H9 (cell line): ENCODE measurements around the gene TMPRSS7. TPM values are rescaled to one million over a fixed set of nuclear protein-coding genes. Genes with fewer than 3 reads are reported as not detected.

Experiments
- DNase-seq: peaks from one replicate; pipeline ENCODE4 v3.0.0-alpha.2; 2017
- H2AFZ ChIP-seq: one replicate; pipeline ENCODE4 v1.6.1; 2013; ENCODE audit warnings: mild to moderate bottlenecking, low read length, control low read depth, moderate library complexity
- H2AK5ac ChIP-seq: 2 replicates; pipeline ENCODE4 v1.6.1; 2013; ENCODE audit warnings: low read length, control low read depth, mixed read lengths; ENCODE audit not compliant: insufficient read length
- H2BK120ac ChIP-seq: one replicate; pipeline ENCODE4 v1.6.1; 2013; ENCODE audit warnings: low read depth, mild to moderate bottlenecking, low read length, control low read depth, inconsistent platforms; ENCODE audit not compliant: poor library complexity, severe bottlenecking
- H2BK12ac ChIP-seq: 2 replicates; pipeline ENCODE4 v1.6.1; 2013; ENCODE audit warnings: low read length, control low read depth, mixed read lengths, low read depth; ENCODE audit not compliant: insufficient read length
- H2BK15ac ChIP-seq: 2 replicates; pipeline ENCODE4 v1.6.1; 2013; ENCODE audit warnings: low read depth, low read length, control low read depth
- H2BK20ac ChIP-seq: one replicate; pipeline ENCODE4 v1.6.1; 2013; ENCODE audit warnings: low read depth, mild to moderate bottlenecking, low read length, control low read depth, inconsistent platforms; ENCODE audit not compliant: poor library complexity, severe bottlenecking
- H2BK5ac ChIP-seq: 2 replicates; pipeline ENCODE4 v1.6.1; 2013; ENCODE audit warnings: low read length, control low read depth, mixed read lengths; ENCODE audit not compliant: insufficient read length
- H3K14ac ChIP-seq: 2 replicates; pipeline ENCODE4 v1.6.1; 2013; ENCODE audit warnings: low read length, control low read depth; ENCODE audit not compliant: insufficient read depth
- H3K18ac ChIP-seq: 2 replicates; pipeline ENCODE4 v1.6.1; 2013; ENCODE audit warnings: low read depth, mild to moderate bottlenecking, mixed read lengths, low read length, control low read depth; ENCODE audit not compliant: insufficient read length
- H3K23ac ChIP-seq: 2 replicates; pipeline ENCODE4 v1.6.1; 2013; ENCODE audit warnings: low read length, control low read depth, mixed read lengths, low read depth; ENCODE audit not compliant: insufficient read length
- H3K23me2 ChIP-seq: 2 replicates; pipeline ENCODE4 v1.6.1; 2013; ENCODE audit warnings: low read depth, mild to moderate bottlenecking, mixed read lengths, low read length, control low read depth; ENCODE audit not compliant: insufficient read length, poor library complexity, severe bottlenecking
- H3K27ac ChIP-seq: 2 replicates; pipeline ENCODE4 v1.5.1; 2013; ENCODE audit warnings: low read length, control low read depth, mixed read lengths, low read depth; ENCODE audit not compliant: insufficient read length
- H3K27me3 ChIP-seq: 2 replicates; pipeline ENCODE4 v1.6.1; 2013; ENCODE audit warnings: low read length, control low read depth, inconsistent platforms; ENCODE audit not compliant: insufficient read depth
- H3K4ac ChIP-seq: 2 replicates; pipeline ENCODE4 v1.6.1; 2013; ENCODE audit warnings: low read depth, mild to moderate bottlenecking, control low read depth, inconsistent platforms, low read length, moderate library complexity
- H3K4me1 ChIP-seq: 2 replicates; pipeline ENCODE4 v1.6.1; 2013; ENCODE audit warnings: low read length, control low read depth, inconsistent platforms; ENCODE audit not compliant: insufficient read depth
- H3K4me2 ChIP-seq: 2 replicates; pipeline ENCODE4 v1.6.1; 2013; ENCODE audit warnings: low read length, control low read depth, mixed read lengths; ENCODE audit not compliant: insufficient read length, insufficient read depth
- H3K56ac ChIP-seq: 2 replicates; pipeline ENCODE4 v1.6.1; 2013; ENCODE audit warnings: low read depth, mild to moderate bottlenecking, mixed read lengths, low read length, control low read depth; ENCODE audit not compliant: insufficient read length
- H3K79me1 ChIP-seq: 2 replicates; pipeline ENCODE4 v1.6.1; 2013; ENCODE audit warnings: low read depth, mild to moderate bottlenecking, moderate library complexity, low read length, control low read depth, inconsistent platforms; ENCODE audit not compliant: insufficient read depth, poor library complexity, severe bottlenecking
- H3K79me2 ChIP-seq: 2 replicates; pipeline ENCODE4 v1.6.1; 2013; ENCODE audit warnings: low read length, control low read depth, inconsistent platforms; ENCODE audit not compliant: insufficient read depth
- H3K9ac ChIP-seq: 2 replicates; pipeline ENCODE4 v1.6.1; 2013; ENCODE audit warnings: low read length, control low read depth, mixed read lengths; ENCODE audit not compliant: insufficient read length; ENCODE audit errors: extremely low read depth
- H3K9me3 ChIP-seq: one replicate; pipeline ENCODE4 v1.6.1; 2013; ENCODE audit warnings: low read depth, low read length, inconsistent platforms; ENCODE audit not compliant: control insufficient read depth
- H3T11ph ChIP-seq: one replicate; pipeline ENCODE4 v1.6.1; 2013; ENCODE audit warnings: mild to moderate bottlenecking, low read length, control low read depth, inconsistent platforms
- H4K20me1 ChIP-seq: one replicate; pipeline ENCODE4 v1.6.1; 2013; ENCODE audit not compliant: control insufficient read depth, insufficient read length, insufficient read depth
- H4K5ac ChIP-seq: 2 replicates; pipeline ENCODE4 v1.6.1; 2013; ENCODE audit warnings: low read depth, mild to moderate bottlenecking, mixed read lengths, low read length, control low read depth; ENCODE audit not compliant: insufficient read length
- H4K8ac ChIP-seq: replicated peaks from 2 replicates; pipeline ENCODE4 v1.6.1; 2013; ENCODE audit warnings: low read length, control low read depth, mixed read lengths, low read depth; ENCODE audit not compliant: insufficient read length
- H4K91ac ChIP-seq: 2 replicates; pipeline ENCODE4 v1.6.1; 2013; ENCODE audit warnings: low read depth, mild to moderate bottlenecking, moderate library complexity, mixed read lengths, low read length, control low read depth; ENCODE audit not compliant: insufficient read length
- H3K27ac Mint-ChIP-seq, 3 experiments: 2 replicates in 2 of 3; 3 replicates in 1 of 3; pipeline ENCODE4 v1.8.0; 2020 to 2021; ENCODE audit warnings: mixed read lengths in 3 of 3, mild to moderate bottlenecking in 1 of 3, moderate library complexity in 1 of 3
- H3K27me3 Mint-ChIP-seq: 2 replicates; pipeline ENCODE4 v1.8.0; 2021; ENCODE audit warnings: low read depth, mild to moderate bottlenecking, moderate library complexity, mixed read lengths
- H3K36me3 Mint-ChIP-seq, 3 experiments: 2 replicates in 2 of 3; 3 replicates in 1 of 3; pipeline ENCODE4 v1.8.0; 2020 to 2021; ENCODE audit warnings: low read depth in 3 of 3, mixed read lengths in 3 of 3; ENCODE audit not compliant: insufficient read depth in 1 of 3
- H3K4me1 Mint-ChIP-seq, 2 experiments: 2 replicates each; pipeline ENCODE4 v1.8.0; 2020; ENCODE audit warnings: mixed read lengths in 2 of 2
- H3K4me3 Mint-ChIP-seq, 2 experiments: 2 replicates in 1 of 2; 3 replicates in 1 of 2; pipeline ENCODE4 v1.8.0; 2020 to 2021; ENCODE audit warnings: mild to moderate bottlenecking in 2 of 2, mixed read lengths in 2 of 2, moderate library complexity in 1 of 2
- H3K9me3 Mint-ChIP-seq, 2 experiments: 2 replicates in 1 of 2; 3 replicates in 1 of 2; pipeline ENCODE4 v1.8.0; 2020; ENCODE audit warnings: mild to moderate bottlenecking in 2 of 2, mixed read lengths in 2 of 2, moderate library complexity in 1 of 2
- CTCF ChIP-seq: fragments of 200-600 bp; sonication (generic); conservative IDR thresholded peaks from 3 replicates; pipeline ENCODE4 v1.8.0; 2021; ENCODE audit warnings: antibody characterized with exemption, mild to moderate bottlenecking
- total RNA-seq: library from RNA; stranded (reverse); gene quantifications from 2 replicates; pipeline ENCODE4 v1.2.1, GENCODE V29; 2021

TMPRSS7 gene
- total RNA-seq, 1 experiment from 2014 or later, result not detected

GRCh38 chr3:112093180-112093522 lies 58.6 kb downstream of the TMPRSS7 start:
- Histone ChIP-seq H4K91ac (no peak overlapping the region), H2BK12ac (no peak overlapping the region), H3K56ac (no peak overlapping the region), H2BK5ac (no peak overlapping the region), H3K79me2 (peaks cover 2% of the 10 kb centered on the region; the same call in 1 of the 2 replicates), H3K4ac (no peak overlapping the region), H3K23ac (no peak overlapping the region), H3K4me2 (no peak overlapping the region), H3K9ac (no peak overlapping the region), H2BK15ac (no peak overlapping the region), H2AK5ac (no peak overlapping the region), H3K18ac (no peak overlapping the region), H2BK120ac (no peak overlapping the region), H3K14ac (no peak overlapping the region), H3K9me3 (no peaks in the 10 kb centered on the region), H4K8ac (no peak overlapping the region), H3K27me3 (no peaks in the 10 kb centered on the region), H3K4me1 (peaks cover 9% of the 10 kb centered on the region), H3K79me1 (no peaks in the 10 kb centered on the region), H2AFZ (no peak overlapping the region), H4K20me1 (no peaks in the 10 kb centered on the region), H4K5ac (no peak overlapping the region), H3K23me2 (no peaks in the 10 kb centered on the region), H3T11ph (no peak overlapping the region), H3K27ac (peak overlapping the region; percentile 80), H2BK20ac (no peak overlapping the region)
- Mint-ChIP-seq H3K9me3 (no peaks in the 10 kb centered on the region), H3K27ac (peak overlapping the region; percentile 70 to 83 (median 73); a peak in 5 of 7 replicates), H3K27me3 (peaks cover 1% of the 10 kb centered on the region; the same call in 1 of the 2 replicates), H3K4me3 (no peak overlapping the region), H3K36me3 (peaks cover 3 to 10% (median 7%) of the 10 kb centered on the region in 3 experiments; a peak in 4 of 7 replicates), H3K4me1 (peaks cover 17 to 34% of the 10 kb centered on the region in 2 experiments)
- DNase-seq, result no peak
- TF ChIP-seq CTCF, result no peak
